Adrenal gland (tissue), 12 donors: ENCODE data around the gene RBKS. TPM values are rescaled to one million over a fixed set of nuclear protein-coding genes. Genes with fewer than 3 reads are reported as not detected.
"Not testable (repeated sequence)": the region's sequence is repeated elsewhere in the genome, so short reads cannot be mapped to it uniquely, and the experiment has no call there.

ENCODE experiments used
- DNase-seq, 7 donors: peaks; one replicate each; pipeline ENCODE4 v3.0.0-alpha.2; 2019 to 2020
- H3K27ac ChIP-seq, 5 donors: fragments of 200-600 bp; sonication (generic) in 4 of 5; 1 replicate in 3 of 5; 2 replicates in 2 of 5; pipeline versions ENCODE4 v1.5.1 to v1.8.0; 2016 to 2020; ENCODE audit warnings: mild to moderate bottlenecking in 1 of 5
- H3K27me3 ChIP-seq: fragments of 200-600 bp; 2 replicates; pipeline ENCODE4 v1.8.0; 2021
- H3K36me3 ChIP-seq, 2 donors: fragments of 200-600 bp; replicated peaks in 1 of 2; 1 replicate in 1 of 2; 2 replicates in 1 of 2; pipeline versions ENCODE4 v1.5.1 to v1.8.0; 2018 to 2022
- H3K4me1 ChIP-seq, 2 donors: fragments of 200-600 bp; replicated peaks in 1 of 2; 1 replicate in 1 of 2; 2 replicates in 1 of 2; pipeline versions ENCODE4 v1.5.1 to v1.8.0; 2018 to 2021
- H3K4me3 ChIP-seq, 4 donors: fragments of 200-600 bp; sonication (generic) in 3 of 4; one replicate each; pipeline ENCODE4 v1.5.1; 2016 to 2018
- H3K9me3 ChIP-seq, 3 donors: fragments of 200-600 bp; sonication (generic) in 1 of 3; replicated peaks in 1 of 3; 1 replicate in 2 of 3; 2 replicates in 1 of 3; pipeline versions ENCODE4 v1.5.1 to v1.8.0; 2016 to 2021
- POLR2A ChIP-seq, 2 donors: fragments of 450-650 bp; IDR thresholded peaks; one replicate each; pipeline ENCODE4 v1.6.1; 2017; ENCODE audit warnings: antibody characterized with exemption in 2 of 2, mild to moderate bottlenecking in 2 of 2, moderate library complexity in 1 of 2
- WGBS, 4 donors: extraction: QIAGEN DNeasy Blood & Tissue Kit in 2 of 4; methylation state at CpG; one replicate each; pipeline versions ENCODE4 v1.1.5 to v1.1.7; 2013 to 2017; 5-methylcytosine and 5-hydroxymethylcytosine counted together
- intact Hi-C, 2 donors: fragments of 100-400 bp; cut with DNase I; formaldehyde crosslinking; loops; one replicate each; pipeline versions ENCODE4 v1.14.1 to v1.15.0; 2022 to 2023
- polyA plus RNA-seq, 3 donors: library from polyadenylated mRNA; stranded (reverse); fragments of 200-250 nt in 2 of 3; fragments of 350-450 nt in 1 of 3; fragmentation: Illumina TruSeq in 1 of 3; extraction: RNeasy Lipid Tissue Mini Kit (QIAGEN cat#74804) in 1 of 3; gene quantifications; one replicate each; pipeline ENCODE4 v1.2.3, GENCODE V29; 2013 to 2014
- total RNA-seq, 9 donors: library from RNA; depleted of rRNA in 4 of 9; stranded (reverse); fragments of >200 nt in 4 of 9; fragments of 120-200 nt in 1 of 9; fragmentation: NEBNext Ultra II Directional in 1 of 9; extraction: Animal tissue kit (Norgen Biotek cat#: 25700) in 1 of 9; gene quantifications; one replicate each; pipeline versions ENCODE4 v1.1.0 to v1.2.4, GENCODE V29; 2013 to 2023
- TF ChIP-seq, protein P1 (sequence below), 6 experiments: fragments of 450-650 bp in 4 of 6; fragments of 200-600 bp in 2 of 6; sonication (generic) in 1 of 6; IDR thresholded peaks; 1 replicate in 5 of 6; 2 replicates in 1 of 6; pipeline versions ENCODE4 v1.5.1 to v1.8.0; 2016 to 2021; ENCODE audit warnings: antibody characterized with exemption in 6 of 6, mild to moderate bottlenecking in 2 of 6, moderate library complexity in 1 of 6
- donor health status: healthy with polysubstance abuse.
- donor health status: Bipolar disorder and iron deficiency.
- donor health status: DM: yes; HTN: yes; CAD: no.
- donor health status: DM: no; HTN: no; CAD: no.
- donor health status: DM: no; HTN: no; CAD: no.
- donor health status: DM: yes; HTN: yes; CAD: no.

Gene RBKS
- total and polyA plus RNA-seq, 12 donors, result 9.1 to 54.4 (median 20.3) TPM

DNA sequence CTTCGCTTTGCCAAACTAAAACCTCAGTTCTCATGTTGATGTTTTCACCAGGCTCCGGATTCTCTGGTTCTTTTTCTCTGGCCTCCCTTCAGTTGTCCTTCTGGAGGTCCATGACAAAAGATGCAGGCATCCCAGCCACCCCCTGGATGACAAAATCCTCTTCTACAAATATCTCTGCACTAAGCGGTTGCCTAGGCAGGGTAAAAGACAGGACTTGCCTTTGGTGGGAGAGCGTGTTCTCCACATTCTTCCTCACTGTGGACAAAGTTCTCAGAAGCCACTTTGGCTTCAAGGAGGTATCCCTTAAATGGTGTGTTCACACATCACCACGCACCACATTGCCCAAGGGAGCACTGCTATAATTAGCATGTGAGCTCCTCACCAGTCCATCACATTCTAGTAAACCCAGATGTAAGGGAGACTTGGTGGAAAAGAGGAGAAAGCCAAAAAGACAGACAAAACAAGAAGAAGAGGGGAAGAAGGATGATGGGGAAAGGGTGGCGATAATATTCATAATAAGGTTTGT, 142.3 kb downstream of the RBKS start:
- no peak overlapping the region for H3K4me3 ChIP-seq
- no peak overlapping the region for H3K27ac ChIP-seq
- H3K36me3 ChIP-seq, result no peaks in the 10 kb centered on the region
- H3K27me3 ChIP-seq, result no peaks in the 10 kb centered on the region
- WGBS, 4 donors, result 76 to 83% (median 78%) methylated on average over 6 of the region's 6 CpGs
- DNase-seq, result peak in 1 of 7 donors; percentile 30
- intact Hi-C loops, result no loop called here
- TF ChIP-seq POLR2A (IDR thresholded peaks at IDR 0.05), result no peak
- TF ChIP-seq, protein P1, sequence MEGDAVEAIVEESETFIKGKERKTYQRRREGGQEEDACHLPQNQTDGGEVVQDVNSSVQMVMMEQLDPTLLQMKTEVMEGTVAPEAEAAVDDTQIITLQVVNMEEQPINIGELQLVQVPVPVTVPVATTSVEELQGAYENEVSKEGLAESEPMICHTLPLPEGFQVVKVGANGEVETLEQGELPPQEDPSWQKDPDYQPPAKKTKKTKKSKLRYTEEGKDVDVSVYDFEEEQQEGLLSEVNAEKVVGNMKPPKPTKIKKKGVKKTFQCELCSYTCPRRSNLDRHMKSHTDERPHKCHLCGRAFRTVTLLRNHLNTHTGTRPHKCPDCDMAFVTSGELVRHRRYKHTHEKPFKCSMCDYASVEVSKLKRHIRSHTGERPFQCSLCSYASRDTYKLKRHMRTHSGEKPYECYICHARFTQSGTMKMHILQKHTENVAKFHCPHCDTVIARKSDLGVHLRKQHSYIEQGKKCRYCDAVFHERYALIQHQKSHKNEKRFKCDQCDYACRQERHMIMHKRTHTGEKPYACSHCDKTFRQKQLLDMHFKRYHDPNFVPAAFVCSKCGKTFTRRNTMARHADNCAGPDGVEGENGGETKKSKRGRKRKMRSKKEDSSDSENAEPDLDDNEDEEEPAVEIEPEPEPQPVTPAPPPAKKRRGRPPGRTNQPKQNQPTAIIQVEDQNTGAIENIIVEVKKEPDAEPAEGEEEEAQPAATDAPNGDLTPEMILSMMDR (IDR thresholded peaks at IDR 0.05), result no peak
- H3K9me3 ChIP-seq, result no peaks in the 10 kb centered on the region
- no peaks in the 10 kb centered on the region for H3K4me1 ChIP-seq

DNA sequence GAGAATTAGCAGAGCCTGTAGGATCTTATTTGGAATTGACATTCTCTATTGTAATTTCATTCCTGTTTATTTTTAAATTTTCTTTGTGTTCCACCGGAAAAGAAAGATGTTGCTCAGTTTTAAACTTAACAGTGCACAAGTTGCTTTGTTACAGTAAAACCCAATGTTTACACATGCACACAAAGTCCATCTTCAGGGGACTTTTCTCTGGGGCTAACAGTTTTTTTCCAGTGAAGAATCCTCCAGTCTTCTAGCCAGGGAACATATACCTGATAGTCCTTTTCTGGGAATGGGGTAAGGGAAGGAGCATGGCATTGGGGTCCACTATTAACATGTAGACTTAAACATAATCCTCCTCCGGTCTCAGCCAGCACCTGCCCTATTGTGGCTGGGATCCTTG, 143.9 kb downstream of the RBKS start:
- 85 to 96% (median 92%) methylated on average over 2 of the region's 2 CpGs for whole genome bisulfite sequencing, 4 donors
- Histone ChIP-seq H3K27me3 (no peaks in the 10 kb centered on the region), H3K9me3 (no peaks in the 10 kb centered on the region), H3K36me3 (no peaks in the 10 kb centered on the region), H3K4me1 (no peaks in the 10 kb centered on the region), H3K4me3 (no peak overlapping the region), H3K27ac (no peak overlapping the region)
- no peak for DNase-seq
- intact Hi-C loops, result no loop called here
- TF ChIP-seq, protein P1 (IDR thresholded peaks at IDR 0.05), result no peak
- no peak for TF ChIP-seq POLR2A (IDR thresholded peaks at IDR 0.05)

DNA sequence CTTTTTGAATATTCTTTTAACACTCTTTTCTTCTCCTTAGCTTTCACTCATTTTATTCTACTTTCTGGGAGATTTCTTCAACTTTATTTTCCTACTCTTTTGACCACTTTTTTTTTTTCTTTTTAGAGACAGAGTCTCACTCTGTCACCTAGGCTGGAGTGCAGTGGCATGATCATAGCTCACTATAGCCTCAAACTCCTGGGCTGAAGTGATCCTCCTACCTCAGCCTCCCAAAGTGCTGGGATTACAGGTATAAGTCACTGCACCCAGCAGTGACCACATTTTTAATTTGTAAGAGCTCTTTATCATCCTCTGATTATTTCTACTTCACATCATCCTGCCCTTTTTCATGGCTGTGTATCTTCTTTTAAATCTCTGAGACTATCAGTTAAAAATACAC, 144.7 kb downstream of the RBKS start:
- H3K4me3 ChIP-seq, H3K9me3 ChIP-seq, H3K36me3 ChIP-seq, intact Hi-C loops, DNase-seq, H3K27me3 ChIP-seq, H3K27ac ChIP-seq, H3K4me1 ChIP-seq: not testable (repeated sequence)

DNA sequence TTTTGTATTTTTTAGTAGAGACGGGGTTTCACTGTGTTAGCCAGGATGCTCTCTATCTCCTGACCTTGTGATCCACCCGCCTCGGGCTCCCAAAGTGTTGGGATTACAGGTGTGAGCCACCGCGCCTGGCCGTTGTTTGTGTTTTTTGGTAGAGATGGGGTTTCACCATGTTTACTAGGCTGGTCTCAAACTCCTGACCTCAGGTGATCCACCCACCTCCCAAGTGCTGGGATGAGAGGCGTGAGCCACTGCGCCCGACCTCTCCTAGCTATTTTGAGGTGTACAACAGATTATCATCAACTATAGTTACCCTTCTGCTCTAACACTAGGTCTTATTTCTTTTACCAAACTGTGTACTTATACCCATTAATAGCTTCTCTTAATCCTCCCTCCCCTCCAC, 147.6 kb downstream of the RBKS start:
- H3K27me3 ChIP-seq, result no peaks in the 10 kb centered on the region
- WGBS, 4 donors, result 92 to 97% (median 93%) methylated on average over 9 of the region's 9 CpGs
- peaks cover 0 to under 1% of the 10 kb centered on the region in 2 donors for H3K4me1 ChIP-seq
- H3K9me3 ChIP-seq, result no peaks in the 10 kb centered on the region
- TF ChIP-seq, protein P1 (IDR thresholded peaks at IDR 0.05), result no peak
- TF ChIP-seq POLR2A (IDR thresholded peaks at IDR 0.05), result no peak
- DNase-seq, result peak in 1 of 7 donors; percentile 38
- H3K4me3 ChIP-seq, result no peak overlapping the region
- H3K27ac ChIP-seq, result no peak overlapping the region
- H3K36me3 ChIP-seq, result no peaks in the 10 kb centered on the region
- intact Hi-C loops, result no loop called here

DNA sequence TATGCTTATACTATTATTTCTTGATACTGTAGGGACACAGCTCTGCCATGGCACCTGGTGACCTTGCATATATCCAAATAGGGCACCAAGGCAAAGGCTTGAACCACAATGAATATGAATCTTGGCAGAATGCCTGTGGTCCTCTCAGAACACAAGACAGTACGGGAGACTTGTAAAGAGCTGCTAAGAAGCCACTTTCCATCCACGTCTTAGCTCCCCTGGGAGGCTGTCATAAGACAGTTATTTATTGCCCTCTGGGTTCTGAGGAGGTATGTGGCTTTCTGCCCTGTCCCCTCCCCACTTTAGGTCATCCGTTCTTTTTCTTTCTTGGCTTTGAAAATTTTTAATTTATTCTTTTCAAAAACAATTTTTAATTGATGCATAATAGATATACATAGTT, 148.5 kb downstream of the RBKS start:
- H3K4me1 ChIP-seq, result peaks cover 4 to 8% of the 10 kb centered on the region in 2 donors
- H3K4me3 ChIP-seq, result no peak overlapping the region
- TF ChIP-seq POLR2A (IDR thresholded peaks at IDR 0.05), result no peak
- TF ChIP-seq, protein P1 (IDR thresholded peaks at IDR 0.05), result no peak
- peak in 1 of 7 donors; percentile 28 for DNase-seq
- H3K27ac ChIP-seq, result no peak overlapping the region
- intact Hi-C loops, result no loop called here
- H3K36me3 ChIP-seq, result no peaks in the 10 kb centered on the region
- no peaks in the 10 kb centered on the region for H3K9me3 ChIP-seq
- H3K27me3 ChIP-seq, result no peaks in the 10 kb centered on the region
- WGBS, 4 donors, result 59 to 65% (median 62%) methylated on average over 3 of the region's 3 CpGs
